ENCODE data around the gene ZNF547.

ZNF547 gene

DNA sequence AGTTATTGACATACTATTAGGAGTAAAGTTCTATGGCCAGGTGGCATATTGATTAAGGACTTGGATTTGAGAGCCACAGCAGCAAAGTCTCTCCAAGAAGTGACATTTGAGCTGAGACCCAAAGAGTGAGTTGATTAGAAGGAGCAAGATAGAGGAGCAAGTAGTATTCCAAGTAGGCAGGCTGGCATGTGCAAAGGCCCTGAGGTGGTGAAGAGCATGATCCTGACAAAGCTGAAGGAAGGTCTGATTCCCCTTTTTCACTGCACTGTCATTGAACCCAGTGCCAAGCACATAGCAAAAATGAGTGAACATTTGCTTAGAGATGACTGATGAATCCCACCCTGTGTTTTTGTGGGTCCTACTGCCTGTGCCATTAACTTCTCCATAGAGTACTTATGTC, 38.4 kb upstream of the ZNF547 start:
- no peak for DNase-seq (ENCODE audit: extremely low read depth, low read depth)
- TF ChIP-seq CTCF (IDR thresholded peaks at IDR 0.05; ENCODE audit: low read depth, low read length) = no peak

GRCh38 chr19:57327993-57328392, 35.4 kb upstream of the ZNF547 start:
- TF ChIP-seq CTCF (IDR thresholded peaks at IDR 0.05; ENCODE audit: low read depth, low read length) = no peak
- no peak for DNase-seq (ENCODE audit: extremely low read depth, low read depth)

GRCh38 chr19:57334191-57334590, 29.2 kb upstream of the ZNF547 start:
- TF ChIP-seq CTCF (IDR thresholded peaks at IDR 0.05; ENCODE audit: low read depth, low read length) = no peak
- no peak for DNase-seq (ENCODE audit: extremely low read depth, low read depth)

DNA sequence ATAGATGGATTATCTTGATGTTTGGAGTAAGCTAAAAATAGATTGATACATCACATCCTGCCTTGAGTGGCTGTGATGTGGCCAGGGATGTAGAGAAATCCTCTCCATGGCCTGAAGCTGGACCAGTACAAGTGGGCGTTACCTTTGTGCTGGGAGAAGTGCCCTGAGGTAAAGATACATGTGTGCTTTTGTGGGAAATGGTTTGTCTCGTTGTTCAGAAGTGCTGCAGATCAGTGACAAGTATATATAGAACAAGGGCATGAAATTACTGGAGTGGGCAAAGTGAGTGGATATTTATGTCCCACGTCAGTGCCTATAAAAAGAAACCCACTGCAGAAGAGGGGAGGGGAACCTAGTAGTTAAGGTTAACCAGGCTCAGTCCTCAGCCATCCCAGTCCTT, 24.5 kb upstream of the ZNF547 start:
- no peak for TF ChIP-seq CTCF (IDR thresholded peaks at IDR 0.05; ENCODE audit: low read depth, low read length)
- no peak for DNase-seq (ENCODE audit: extremely low read depth, low read depth)

- TF ChIP-seq CTCF (IDR thresholded peaks at IDR 0.05; ENCODE audit: low read depth, low read length) = no peak
- DNase-seq (ENCODE audit: extremely low read depth, low read depth) = no peak
Measured at GRCh38 chr19:57342582-57342981, 20.8 kb upstream of the ZNF547 start.

DNA sequence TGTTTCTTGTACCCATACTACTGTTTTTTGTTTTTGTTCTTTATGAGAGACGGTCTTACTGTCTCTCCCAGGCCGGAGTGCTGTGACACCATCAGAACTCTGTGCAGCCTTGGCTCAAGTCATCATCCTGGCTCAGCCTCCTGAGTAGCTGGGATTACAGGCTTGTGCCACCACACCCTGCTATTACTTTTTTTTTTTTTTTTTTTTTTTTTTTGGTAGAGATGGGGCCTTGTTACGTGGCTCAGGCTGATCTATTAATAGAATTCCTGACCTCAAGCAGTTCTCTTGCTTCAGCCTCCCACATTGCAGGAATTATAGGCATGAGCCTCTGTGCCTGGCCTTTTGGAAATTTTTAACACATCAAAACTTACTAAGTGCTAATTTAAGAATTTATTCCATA, 15.2 kb upstream of the ZNF547 start:
- TF ChIP-seq CTCF (IDR thresholded peaks at IDR 0.05; ENCODE audit: low read depth, low read length) = no peak
- DNase-seq (ENCODE audit: extremely low read depth, low read depth) = no peak

DNA sequence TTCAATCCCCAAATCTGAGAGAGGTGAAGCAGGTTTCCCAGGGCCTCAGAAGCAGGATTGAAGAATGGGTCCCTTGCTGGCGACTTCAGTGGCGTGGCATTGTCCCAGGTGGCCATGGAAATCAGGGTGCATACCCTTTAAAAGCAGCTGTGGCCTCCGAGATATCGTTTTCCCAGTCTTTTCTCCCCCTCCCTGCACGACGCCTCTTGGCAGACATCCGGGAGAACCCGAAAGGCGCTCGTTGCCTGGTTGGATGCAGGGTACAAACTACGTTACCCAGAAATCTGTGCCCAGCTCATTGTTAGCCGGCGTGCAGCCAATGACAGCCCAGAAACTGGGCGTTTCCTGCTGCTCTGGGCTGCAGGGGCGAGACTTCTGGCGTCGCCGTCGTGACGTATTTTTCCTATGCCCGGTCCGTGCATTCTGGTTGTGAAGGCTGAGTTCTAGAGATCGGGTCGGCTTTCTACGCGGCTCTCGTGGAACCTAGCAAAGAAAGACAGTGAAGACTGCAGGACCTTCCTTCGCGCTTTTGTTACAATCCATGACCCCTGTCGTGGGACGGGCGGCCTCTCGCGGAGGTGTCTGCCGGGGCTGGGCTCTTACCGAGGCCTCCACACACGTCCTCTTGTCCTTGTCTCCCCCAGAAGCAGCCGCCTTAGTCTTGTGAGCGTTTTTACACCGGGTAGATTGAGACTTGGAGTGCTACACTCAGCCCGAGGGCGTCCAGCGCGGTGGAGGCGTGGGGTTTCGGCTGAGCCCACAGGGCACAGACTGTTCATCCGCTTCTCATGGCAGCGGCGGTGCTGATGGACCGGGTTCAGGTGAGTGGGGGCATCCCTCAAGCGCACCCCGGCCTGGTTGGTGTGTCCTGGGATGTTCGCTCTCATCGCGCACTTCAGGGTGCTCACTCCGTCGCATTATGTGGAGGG, 12.2 kb upstream of the ZNF547 start, which contains the start of gene ZNF304:
TSS of gene ZNF304 (plus strand) at position 395 of the 929 bp plus-strand sequence. CDS start at position 789, 394 bp downstream.
- TF ChIP-seq CTCF (IDR thresholded peaks at IDR 0.05; ENCODE audit: low read depth, low read length) = no peak; the same call in 1 of the 2 replicates
- peak; percentile 80 for DNase-seq (ENCODE audit: extremely low read depth, low read depth)
